NCI-H128 (cell line): ENCODE data around the gene SHISAL1.

Experiments
- DNase-seq: peaks from one replicate; lab custom pipeline; 2025; ENCODE audit not compliant: unreplicated experiment; lab: John Stamatoyannopoulos, UW

SHISAL1 gene

GRCh38 chr22:44261861-44262595, 50.7 kb downstream of the SHISAL1 start:
- DNase-seq = peak; percentile 2

GRCh38 chr22:44261164-44261860, 51.4 kb downstream of the SHISAL1 start:
- DNase-seq = no peak

GRCh38 chr22:44260216-44261035, 52.3 kb downstream of the SHISAL1 start:
- no peak for DNase-seq

GRCh38 chr22:44259366-44260215, 53.2 kb downstream of the SHISAL1 start:
- no peak for DNase-seq

GRCh38 chr22:44256556-44257485, 55.9 kb downstream of the SHISAL1 start:
- DNase-seq = no peak

- no peak for DNase-seq
Observed at GRCh38 chr22:44256085-44256484, 56.7 kb downstream of the SHISAL1 start.

- DNase-seq = no peak
Observed at GRCh38 chr22:44254811-44255210, 57.9 kb downstream of the SHISAL1 start.

GRCh38 chr22:44249376-44250147, 63.2 kb downstream of the SHISAL1 start:
- DNase-seq = no peak

GRCh38 chr22:44248926-44249325, 63.8 kb downstream of the SHISAL1 start:
- no peak for DNase-seq

- DNase-seq = no peak
Observed at GRCh38 chr22:44247923-44248892, 64.5 kb downstream of the SHISAL1 start.

- no peak for DNase-seq
Observed at GRCh38 chr22:44247346-44247745, 65.4 kb downstream of the SHISAL1 start.

- DNase-seq = no peak
Observed at GRCh38 chr22:44246615-44247326, 66.0 kb downstream of the SHISAL1 start.

GRCh38 chr22:44245867-44246266, 66.9 kb downstream of the SHISAL1 start:
- DNase-seq = no peak

- no peak for DNase-seq
Observed at GRCh38 chr22:44245438-44245837, 67.3 kb downstream of the SHISAL1 start.

- DNase-seq = no peak
Observed at GRCh38 chr22:44244265-44244822, 68.4 kb downstream of the SHISAL1 start.

- no peak for DNase-seq
Observed at GRCh38 chr22:44243761-44244160, 69.0 kb downstream of the SHISAL1 start.
